Endothelial cell of umbilical vein (primary cell): ENCODE data around the gene EEFSEC. TPM values are rescaled to one million over a fixed set of nuclear protein-coding genes. Genes with fewer than 3 reads are reported as not detected.

Experiments used
- BruUV-seq: library from RNA; stranded (reverse); fragments of 400-500 nt; replicated peaks from 2 replicates; lab custom pipeline; 2021; lab: Mats Ljungman, UMichigan
- CTCF ChIA-PET: fragments of 300-600, 350-600 bp; sonication (Branson Sonifier 250); formaldehyde crosslinking; loops from one replicate; lab custom pipeline; 2021; ENCODE audit warnings: antibody characterized with exemption, inconsistent platforms; lab: Charles Lee
- POLR2A ChIA-PET: fragments of 300-600, 350-600 bp; sonication (Branson Sonifier 250); formaldehyde crosslinking; loops from one replicate; lab custom pipeline; 2021; ENCODE audit warnings: antibody characterized with exemption, inconsistent platforms; lab: Charles Lee
- DNase-seq: peaks from one replicate; pipeline ENCODE4 v3.0.0-alpha.2; 2011; ENCODE audit warnings: low read depth, low spot score
- FAIRE-seq: peaks from 2 replicates; lab custom pipeline; 2011; peaks lifted over from hg19 to GRCh38; lab: Jason Lieb, UNC
- H2AFZ ChIP-seq: 2 replicates; pipeline ENCODE4 v1.6.0; 2012; ENCODE audit warnings: low read depth, low read length, control low read depth, inconsistent platforms
- H3K27ac ChIP-seq: 2 replicates; pipeline ENCODE4 v1.5.1; 2011; ENCODE audit warnings: low read depth, mild to moderate bottlenecking, control low read depth, low read length, moderate library complexity; ENCODE audit not compliant: insufficient read depth
- H3K27me3 ChIP-seq, 2 experiments: 2 replicates each; pipeline versions ENCODE4 v1.6.0 to v1.6.1; 2011; ENCODE audit warnings: low read length in 2 of 2, mixed read lengths in 1 of 2; ENCODE audit not compliant: control insufficient read depth in 2 of 2, insufficient read depth in 2 of 2
- H3K36me3 ChIP-seq, 2 experiments: 2 replicates in 1 of 2; 3 replicates in 1 of 2; pipeline ENCODE4 v1.5.1; 2011; ENCODE audit warnings: low read length in 2 of 2, mild to moderate bottlenecking in 1 of 2, moderate library complexity in 1 of 2; ENCODE audit not compliant: control insufficient read depth in 2 of 2, insufficient read depth in 2 of 2; ENCODE audit errors: extremely low read depth in 1 of 2
- H3K4me1 ChIP-seq: 3 replicates; pipeline ENCODE4 v1.5.1; 2011; ENCODE audit warnings: mild to moderate bottlenecking, low read length; ENCODE audit not compliant: control insufficient read depth, insufficient read depth; ENCODE audit errors: extremely low read depth
- H3K4me2 ChIP-seq: 2 replicates; pipeline ENCODE4 v1.6.1; 2011; ENCODE audit warnings: low read length, control low read depth, mixed read lengths; ENCODE audit not compliant: insufficient read depth
- H3K4me3 ChIP-seq, 3 experiments: fragments of 200-600 bp in 1 of 3; sonication (generic), shearing (Covaris generic) in 1 of 3; replicated peaks in 1 of 3; 2 replicates each; pipeline ENCODE4 v1.5.1; 2011 to 2016; ENCODE audit warnings: control low read depth in 3 of 3, low read length in 3 of 3, mild to moderate bottlenecking in 2 of 3, inconsistent platforms in 1 of 3, low read depth in 1 of 3, moderate library complexity in 1 of 3; ENCODE audit not compliant: insufficient read depth in 1 of 3
- H3K79me2 ChIP-seq: 2 replicates; pipeline ENCODE4 v1.6.0; 2012; ENCODE audit warnings: low read length, inconsistent platforms; ENCODE audit not compliant: control insufficient read depth, insufficient read depth
- H3K9ac ChIP-seq: replicated peaks from 2 replicates; pipeline ENCODE3; 2011; ENCODE audit warnings: low read length, control low read depth; ENCODE audit not compliant: insufficient read depth; ENCODE audit errors: extremely low read depth
- H3K9me1 ChIP-seq: replicated peaks from 3 replicates; pipeline ENCODE4 v1.6.0; 2011; ENCODE audit warnings: mild to moderate bottlenecking, low read length; ENCODE audit not compliant: control insufficient read depth, insufficient read depth; ENCODE audit errors: extremely low read depth
- H3K9me3 ChIP-seq: replicated peaks from 2 replicates; pipeline ENCODE4 v1.5.1; 2012; ENCODE audit warnings: low read length, inconsistent platforms; ENCODE audit not compliant: control insufficient read depth, insufficient read depth
- H4K20me1 ChIP-seq: replicated peaks from 2 replicates; pipeline ENCODE3; 2011; ENCODE audit warnings: mild to moderate bottlenecking, low read length; ENCODE audit not compliant: control insufficient read depth, insufficient read depth; ENCODE audit errors: extremely low read depth
- CTCF ChIP-seq, 2 donors: IDR thresholded peaks; 1 replicate in 1 of 2; 2 replicates in 1 of 2; pipeline ENCODE4 v1.5.1; 2011; ENCODE audit warnings: low read length in 2 of 2, mild to moderate bottlenecking in 2 of 2, moderate library complexity in 2 of 2, control low read depth in 1 of 2, inconsistent platforms in 1 of 2, low read depth in 1 of 2; ENCODE audit not compliant: insufficient read depth in 1 of 2; ENCODE audit errors: extremely low read depth in 1 of 2
- EZH2 ChIP-seq: IDR thresholded peaks from 2 replicates; pipeline ENCODE4 v1.6.1; 2012; ENCODE audit warnings: borderline replicate concordance, low read depth, mild to moderate bottlenecking, moderate library complexity, low read length, inconsistent platforms; ENCODE audit not compliant: severe bottlenecking
- FOS ChIP-seq: IDR thresholded peaks from 2 replicates; pipeline ENCODE4 v1.6.1; 2011; ENCODE audit warnings: mild to moderate bottlenecking, low read length, moderate library complexity, borderline replicate concordance; ENCODE audit not compliant: insufficient read depth
- GATA2 ChIP-seq: IDR thresholded peaks from 2 replicates; pipeline ENCODE4 v1.7.0; 2011; ENCODE audit warnings: low read depth, mild to moderate bottlenecking, moderate library complexity, mixed read lengths, low read length; ENCODE audit not compliant: insufficient read length, insufficient read depth
- JUN ChIP-seq: IDR thresholded peaks from 2 replicates; pipeline ENCODE4 v1.6.1; 2011; ENCODE audit warnings: borderline replicate concordance, low read depth; ENCODE audit not compliant: insufficient read length, insufficient read depth
- MAX ChIP-seq: IDR thresholded peaks from 2 replicates; pipeline ENCODE4 v1.6.1; 2011; ENCODE audit not compliant: insufficient read depth, insufficient read length
- MYC ChIP-seq: IDR thresholded peaks from one replicate; pipeline ENCODE4 v1.6.1; 2011; ENCODE audit warnings: mild to moderate bottlenecking, low read depth, low read length
- POLR2A ChIP-seq: IDR thresholded peaks from 2 replicates; pipeline ENCODE4 v1.6.1; 2012; ENCODE audit warnings: low read depth, mild to moderate bottlenecking, control low read depth, low read length
- POLR2AphosphoS5 ChIP-seq: IDR thresholded peaks from 2 replicates; pipeline ENCODE4 v1.6.1; 2012; ENCODE audit warnings: low read depth, mild to moderate bottlenecking, control low read depth, low read length, moderate library complexity; ENCODE audit not compliant: insufficient read depth
- dilution Hi-C: fragments of 300-500 bp; cut with MboI; formaldehyde crosslinking; loops from one replicate; pipeline ENCODE4 v1.15.0; 2019; ENCODE audit warnings: low sequenced_read_pairs; ENCODE audit not compliant: extremely low pct_ligation_motif_present
- intact Hi-C: fragments of 100-400 bp; cut with micrococcal nuclease; formaldehyde crosslinking; loops from one replicate; pipeline ENCODE4 v1.10.0; 2022
- polyA plus RNA-seq, 4 experiments: library from polyadenylated mRNA; depleted of rRNA in 3 of 4; stranded (reverse) in 3 of 4; unstranded in 1 of 4; fragments of >200 nt; gene quantifications; 2 replicates each; pipeline versions ENCODE4 v1.2.1 to v1.2.3, GENCODE V29; 2011 to 2012; ENCODE audit warnings: missing spikeins in 1 of 4
- total RNA-seq: library from RNA; stranded (reverse); gene quantifications from 2 replicates; pipeline ENCODE4 v1.2.3, GENCODE V29; 2021

Gene EEFSEC
- total and polyA plus RNA-seq, 2 donors (not counting 3 experiments of a cell fraction or from before 2014, with no cell fraction given), result 13.1 to 14.5 TPM

- Histone ChIP-seq H3K79me2 (no peaks in the 10 kb centered on the region), H3K9ac (no peak overlapping the region), H2AFZ (no peak overlapping the region), H3K4me3 (no peak overlapping the region), H3K27me3 (no peaks in the 10 kb centered on the region), H3K36me3 (no peaks in the 10 kb centered on the region), H3K9me1 (no peaks in the 10 kb centered on the region), H3K27ac (no peak overlapping the region), H4K20me1 (no peaks in the 10 kb centered on the region), H3K9me3 (no peaks in the 10 kb centered on the region), H3K4me2 (no peak overlapping the region), H3K4me1 (peaks cover 15% of the 10 kb centered on the region)
- BruUV-seq, result no TSS peak
- CTCF ChIA-PET, result interaction anchor here (1.2 kb wide), 1 partner anchor 121 kb away, joined by 5 read pairs; no protein-coding TSS in a partner anchor
- intact Hi-C loops, result no loop called here
- no peak for TF ChIP-seq POLR2AphosphoS5
- no peak for TF ChIP-seq MAX
- no peak for TF ChIP-seq GATA2
- no peak for TF ChIP-seq JUN
- no peak for TF ChIP-seq EZH2
- no peak for TF ChIP-seq POLR2A
- TF ChIP-seq MYC, result no peak
- TF ChIP-seq CTCF (IDR thresholded peaks at IDR 0.05; ENCODE audit: extremely low read depth in 1 of 2, insufficient read depth in 1 of 2, low read depth in 1 of 2, low read length in 2 of 2), result no peak
- TF ChIP-seq FOS, result no peak
- no peak for FAIRE-seq
- POLR2A ChIA-PET, result no interaction called here
- dilution Hi-C loops, result no loop called here
- no peak for DNase-seq
Observed at GRCh38 chr3:128347282-128347681, 194.0 kb downstream of the EEFSEC start.
